H1 (cell line): ENCODE results near the gene THBS3.

Experiments used
- ATF3 ChIP-seq: IDR thresholded peaks from 2 replicates; pipeline ENCODE4 v1.6.1; 2011; ENCODE audit warnings: low read depth, mild to moderate bottlenecking, low read length; ENCODE audit not compliant: insufficient read depth
- CBX5 ChIP-seq: fragments of 300-800, 300-1000 bp; sonication (generic); IDR thresholded peaks from 2 replicates; pipeline ENCODE4 v1.7.1; 2016; ENCODE audit warnings: antibody characterized with exemption, low read length, low read depth
- CTCF ChIP-seq, 3 experiments: IDR thresholded peaks; 1 replicate in 2 of 3; 2 replicates in 1 of 3; pipeline versions ENCODE4 v1.5.1 to v1.6.1; 2011; ENCODE audit warnings: low read length in 3 of 3, mild to moderate bottlenecking in 3 of 3, inconsistent platforms in 2 of 3, low read depth in 1 of 3, moderate library complexity in 1 of 3; ENCODE audit not compliant: insufficient read depth in 1 of 3; ENCODE audit errors: control extremely low read depth in 1 of 3
- EP300 ChIP-seq, 2 experiments: IDR thresholded peaks; 1 replicate in 1 of 2; 2 replicates in 1 of 2; pipeline ENCODE4 v1.6.1; 2011 to 2012; ENCODE audit warnings: low read depth in 2 of 2, low read length in 2 of 2, mild to moderate bottlenecking in 2 of 2, borderline replicate concordance in 1 of 2, inconsistent platforms in 1 of 2, moderate library complexity in 1 of 2
- HDAC2 ChIP-seq, 2 experiments: fragments of 300-600 bp in 1 of 2; sonication (generic) in 1 of 2; IDR thresholded peaks; 2 replicates each; pipeline ENCODE4 v1.6.1; 2011 to 2012; ENCODE audit warnings: low read depth in 2 of 2, low read length in 2 of 2, mild to moderate bottlenecking in 2 of 2, moderate library complexity in 2 of 2, borderline replicate concordance in 1 of 2, inconsistent platforms in 1 of 2
- JUN ChIP-seq: IDR thresholded peaks from 2 replicates; pipeline ENCODE4 v1.6.1; 2011; ENCODE audit warnings: low read depth, mild to moderate bottlenecking, improper control_type of control experiment, low read length
- MAX ChIP-seq: IDR thresholded peaks from 2 replicates; pipeline ENCODE4 v1.6.1; 2012; ENCODE audit warnings: inconsistent platforms
- POLR2A ChIP-seq, 2 experiments: IDR thresholded peaks; 1 replicate in 1 of 2; 2 replicates in 1 of 2; pipeline ENCODE4 v1.6.1; 2011; ENCODE audit warnings: low read depth in 2 of 2, low read length in 2 of 2, mild to moderate bottlenecking in 2 of 2; ENCODE audit errors: control extremely low read depth in 1 of 2
- POLR2AphosphoS5 ChIP-seq: IDR thresholded peaks from 2 replicates; pipeline ENCODE4 v1.6.1; 2011; ENCODE audit warnings: low read depth, low read length
- RAD21 ChIP-seq, 2 experiments: IDR thresholded peaks in 1 of 2; conservative IDR thresholded peaks in 1 of 2; 2 replicates each; pipeline ENCODE4 v1.6.1; 2011; ENCODE audit warnings: low read depth in 2 of 2, low read length in 2 of 2, improper control_type of control experiment in 1 of 2, inconsistent platforms in 1 of 2, mild to moderate bottlenecking in 1 of 2, moderate library complexity in 1 of 2
- RFX5 ChIP-seq: IDR thresholded peaks from 2 replicates; pipeline ENCODE4 v1.6.1; 2011; ENCODE audit warnings: low read depth, low read length, improper control_type of control experiment, borderline replicate concordance
- SIN3A ChIP-seq, 2 experiments: IDR thresholded peaks in 1 of 2; conservative IDR thresholded peaks in 1 of 2; 2 replicates each; pipeline ENCODE4 v1.6.1; 2011 to 2012; ENCODE audit warnings: low read length in 2 of 2, improper control_type of control experiment in 1 of 2, low read depth in 1 of 2, mild to moderate bottlenecking in 1 of 2
- TCF12 ChIP-seq: IDR thresholded peaks from 2 replicates; pipeline ENCODE4 v1.6.1; 2011; ENCODE audit warnings: low read depth, mild to moderate bottlenecking, low read length
- USF2 ChIP-seq: IDR thresholded peaks from 2 replicates; pipeline ENCODE4 v1.6.1; 2011; ENCODE audit warnings: low read length, improper control_type of control experiment

- TF ChIP-seq ATF3 (no peak), RFX5 (no peak), CTCF (IDR thresholded peaks at IDR 0.05; ENCODE audit: control extremely low read depth in 1 of 3, insufficient read depth in 1 of 3, low read depth in 1 of 3, low read length in 3 of 3) (no peak), POLR2A (IDR thresholded peaks at IDR 0.05; ENCODE audit: control extremely low read depth in 1 of 2, low read depth in 2 of 2, low read length in 2 of 2) (no peak), SIN3A (conservative IDR thresholded peaks at IDR 0.05 in 1 of 2, IDR thresholded peaks at IDR 0.05 in 1 of 2; ENCODE audit: low read depth in 1 of 2, low read length in 2 of 2) (no peak), JUN (no peak), CBX5 (no peak), USF2 (no peak), TCF12 (no peak), EP300 (IDR thresholded peaks at IDR 0.05; ENCODE audit: borderline replicate concordance in 1 of 2, low read depth in 2 of 2, low read length in 2 of 2) (no peak), HDAC2 (IDR thresholded peaks at IDR 0.05; ENCODE audit: borderline replicate concordance in 1 of 2, low read depth in 2 of 2, low read length in 2 of 2) (no peak), MAX (no peak), RAD21 (IDR thresholded peaks at IDR 0.05 in 1 of 2, conservative IDR thresholded peaks at IDR 0.05 in 1 of 2; ENCODE audit: low read depth in 2 of 2, low read length in 2 of 2) (no peak), POLR2AphosphoS5 (no peak)
Observed at GRCh38 chr1:155177192-155177917, 30.3 kb downstream of the THBS3 start.
